Measurements from ENCODE around the gene ISL1.

DNA sequence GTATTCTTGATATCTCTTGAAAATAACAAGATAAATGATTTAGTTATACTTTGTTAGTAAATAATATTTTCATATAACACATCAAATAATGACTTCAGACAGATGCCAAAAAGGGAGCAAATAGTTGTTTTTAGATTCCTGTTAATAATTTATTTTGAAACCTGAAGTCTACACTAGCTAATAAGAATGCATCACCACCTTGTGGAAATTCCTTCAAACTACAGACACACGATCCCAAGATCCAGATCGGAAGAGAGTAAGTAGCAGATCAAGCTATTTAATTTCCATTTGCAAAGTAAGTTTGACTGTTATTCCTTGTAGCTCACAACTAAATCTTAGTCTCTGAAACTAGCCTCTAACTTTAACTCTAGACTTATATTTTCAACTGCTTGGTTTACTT lies 35.5 kb upstream of the ISL1 start:
- TF ChIP-seq, protein P1, sequence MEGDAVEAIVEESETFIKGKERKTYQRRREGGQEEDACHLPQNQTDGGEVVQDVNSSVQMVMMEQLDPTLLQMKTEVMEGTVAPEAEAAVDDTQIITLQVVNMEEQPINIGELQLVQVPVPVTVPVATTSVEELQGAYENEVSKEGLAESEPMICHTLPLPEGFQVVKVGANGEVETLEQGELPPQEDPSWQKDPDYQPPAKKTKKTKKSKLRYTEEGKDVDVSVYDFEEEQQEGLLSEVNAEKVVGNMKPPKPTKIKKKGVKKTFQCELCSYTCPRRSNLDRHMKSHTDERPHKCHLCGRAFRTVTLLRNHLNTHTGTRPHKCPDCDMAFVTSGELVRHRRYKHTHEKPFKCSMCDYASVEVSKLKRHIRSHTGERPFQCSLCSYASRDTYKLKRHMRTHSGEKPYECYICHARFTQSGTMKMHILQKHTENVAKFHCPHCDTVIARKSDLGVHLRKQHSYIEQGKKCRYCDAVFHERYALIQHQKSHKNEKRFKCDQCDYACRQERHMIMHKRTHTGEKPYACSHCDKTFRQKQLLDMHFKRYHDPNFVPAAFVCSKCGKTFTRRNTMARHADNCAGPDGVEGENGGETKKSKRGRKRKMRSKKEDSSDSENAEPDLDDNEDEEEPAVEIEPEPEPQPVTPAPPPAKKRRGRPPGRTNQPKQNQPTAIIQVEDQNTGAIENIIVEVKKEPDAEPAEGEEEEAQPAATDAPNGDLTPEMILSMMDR (IDR thresholded peaks at IDR 0.05) = no peak
- no peak for TF ChIP-seq POLR2A (IDR thresholded peaks at IDR 0.05)

Data from body of pancreas (tissue), 4 donors.